Uterus (tissue), 2 donors: ENCODE data around the gene TPI1.

Experiments used
- CTCF ChIP-seq, 4 experiments: fragments of 200-600 bp in 2 of 4; fragments of 450-650 bp in 2 of 4; sonication (generic) in 2 of 4; IDR thresholded peaks; one replicate each; pipeline ENCODE4 v1.5.1; 2016 to 2019; ENCODE audit warnings: antibody characterized with exemption in 4 of 4, mild to moderate bottlenecking in 2 of 4, moderate library complexity in 1 of 4
- POLR2A ChIP-seq, 2 donors: fragments of 450-650 bp; IDR thresholded peaks; one replicate each; pipeline ENCODE4 v1.6.1; 2016; ENCODE audit warnings: antibody characterized with exemption in 2 of 2, mild to moderate bottlenecking in 1 of 2, moderate library complexity in 1 of 2

GRCh38 chr12:6824901-6825381 lies 42.4 kb upstream of the TPI1 start:
- TF ChIP-seq CTCF (IDR thresholded peaks at IDR 0.05) (no peak), POLR2A (IDR thresholded peaks at IDR 0.05) (no peak)
